HG02571 (cell line): ENCODE measurements around the gene C3orf22.

Source experiments
- ATAC-seq: cut with Tn5 transposase; IDR thresholded peaks from one replicate; pipeline ENCODE4 v1.9.1; 2021; ENCODE audit warnings: mild to moderate bottlenecking, moderate library complexity; ENCODE audit not compliant: unreplicated experiment

The C3orf22 gene

GRCh38 chr3:126516152-126516935 lies 42.4 kb downstream of the C3orf22 start:
- ATAC-seq: no peak

- no peak for ATAC-seq
Observed at GRCh38 chr3:126515066-126515706, 43.5 kb downstream of the C3orf22 start.

GRCh38 chr3:126514161-126514560 lies 44.6 kb downstream of the C3orf22 start:
- ATAC-seq: no peak

- no peak for ATAC-seq
Observed at GRCh38 chr3:126512916-126513650, 45.6 kb downstream of the C3orf22 start.

GRCh38 chr3:126512026-126512425 lies 46.7 kb downstream of the C3orf22 start:
- ATAC-seq: no peak

GRCh38 chr3:126511291-126511690 lies 47.4 kb downstream of the C3orf22 start:
- ATAC-seq: no peak

GRCh38 chr3:126510308-126510910 lies 48.3 kb downstream of the C3orf22 start:
- ATAC-seq: no peak

- no peak for ATAC-seq
Observed at GRCh38 chr3:126509597-126510307, 49.0 kb downstream of the C3orf22 start.

GRCh38 chr3:126508564-126508964 lies 50.2 kb downstream of the C3orf22 start:
- no peak for ATAC-seq

GRCh38 chr3:126507886-126508285 lies 50.8 kb downstream of the C3orf22 start:
- ATAC-seq: no peak

GRCh38 chr3:126503701-126504100 lies 55.0 kb downstream of the C3orf22 start:
- ATAC-seq: no peak

- no peak for ATAC-seq
Observed at GRCh38 chr3:126502656-126503055, 56.1 kb downstream of the C3orf22 start.

GRCh38 chr3:126501736-126502135 lies 57.0 kb downstream of the C3orf22 start:
- ATAC-seq: no peak

- ATAC-seq: no peak
Observed at GRCh38 chr3:126501054-126501453, 57.7 kb downstream of the C3orf22 start.

GRCh38 chr3:126500016-126500415 lies 58.7 kb downstream of the C3orf22 start:
- ATAC-seq: no peak
